Esophagus muscularis mucosa (tissue), 4 donors: ENCODE measurements around the gene SNX8. TPM values are rescaled to one million over a fixed set of nuclear protein-coding genes. Genes with fewer than 3 reads are reported as not detected.

Source experiments
- DNase-seq: peaks from one replicate; pipeline ENCODE4 v3.0.0-alpha.2; 2017; ENCODE audit errors: extremely low spot score
- H3K27ac ChIP-seq, 4 donors: fragments of 200-600 bp; sonication (generic); replicated peaks in 1 of 4; 1 replicate in 3 of 4; 2 replicates in 1 of 4; pipeline ENCODE4 v1.5.1; 2016 to 2019; ENCODE audit warnings: mild to moderate bottlenecking in 1 of 4
- H3K27me3 ChIP-seq, 4 donors: fragments of 200-600 bp; sonication (generic); one replicate each; pipeline versions ENCODE4 v1.5.1 to v1.6.0; 2016 to 2019
- H3K36me3 ChIP-seq, 4 donors: fragments of 200-600 bp; sonication (generic); one replicate each; pipeline ENCODE4 v1.5.1; 2016 to 2019
- H3K4me1 ChIP-seq, 4 donors: fragments of 200-600 bp; sonication (generic); one replicate each; pipeline ENCODE4 v1.5.1; 2016 to 2019
- H3K4me3 ChIP-seq, 4 donors: fragments of 200-600 bp; sonication (generic); 1 replicate in 2 of 4; 2 replicates in 2 of 4; pipeline ENCODE4 v1.5.1; 2016 to 2019; ENCODE audit warnings: mild to moderate bottlenecking in 4 of 4, moderate library complexity in 1 of 4
- H3K9me3 ChIP-seq, 4 donors: fragments of 200-600 bp; sonication (generic); 1 replicate in 3 of 4; 2 replicates in 1 of 4; pipeline ENCODE4 v1.5.1; 2016 to 2019
- EP300 ChIP-seq: sonication (generic); formaldehyde crosslinking; IDR thresholded peaks from one replicate; pipeline ENCODE4 v1.6.1; 2017; ENCODE audit warnings: antibody characterized with exemption
- POLR2A ChIP-seq: fragments of 450-650 bp; IDR thresholded peaks from one replicate; pipeline ENCODE4 v1.6.1; 2017; ENCODE audit warnings: antibody characterized with exemption, moderate library complexity, mild to moderate bottlenecking, low read depth
- POLR2AphosphoS5 ChIP-seq, 2 donors: sonication (generic); formaldehyde crosslinking; IDR thresholded peaks; one replicate each; pipeline ENCODE4 v1.6.1; 2017; ENCODE audit warnings: antibody characterized with exemption in 2 of 2
- WGBS: methylation state at CpG from one replicate; pipeline ENCODE4 v1.1.5; 2018; 5-methylcytosine and 5-hydroxymethylcytosine counted together
- intact Hi-C: fragments of 100-400 bp; cut with DNase I; formaldehyde crosslinking; loops from one replicate; pipeline ENCODE4 v1.15.1; 2023
- total RNA-seq, 4 donors: library from RNA; depleted of rRNA; stranded (reverse); fragments of >200 nt; gene quantifications; one replicate each; pipeline versions ENCODE4 v1.1.0 to v1.2.1, GENCODE V29; 2016
- TF ChIP-seq, protein P1 (sequence below), 3 experiments: fragments of 200-600 bp in 2 of 3; fragments of 450-650 bp in 1 of 3; sonication (generic) in 2 of 3; IDR thresholded peaks; one replicate each; pipeline ENCODE4 v1.5.1; 2017 to 2019; ENCODE audit warnings: antibody characterized with exemption in 3 of 3, mild to moderate bottlenecking in 2 of 3, moderate library complexity in 1 of 3

SNX8 gene
- total RNA-seq, 4 donors from 2014 or later: 6.8 to 9.9 (median 8.7) TPM

GRCh38 chr7:2259480-2259879, 54.8 kb downstream of the SNX8 start:
- Histone ChIP-seq H3K27me3 (no peaks in the 10 kb centered on the region), H3K9me3 (no peaks in the 10 kb centered on the region), H3K4me3 (no peak overlapping the region), H3K36me3 (peaks cover 14 to 96% (median 58%) of the 10 kb centered on the region in 4 donors), H3K4me1 (no peaks in the 10 kb centered on the region), H3K27ac (no peak overlapping the region)
- TF ChIP-seq, protein P1, sequence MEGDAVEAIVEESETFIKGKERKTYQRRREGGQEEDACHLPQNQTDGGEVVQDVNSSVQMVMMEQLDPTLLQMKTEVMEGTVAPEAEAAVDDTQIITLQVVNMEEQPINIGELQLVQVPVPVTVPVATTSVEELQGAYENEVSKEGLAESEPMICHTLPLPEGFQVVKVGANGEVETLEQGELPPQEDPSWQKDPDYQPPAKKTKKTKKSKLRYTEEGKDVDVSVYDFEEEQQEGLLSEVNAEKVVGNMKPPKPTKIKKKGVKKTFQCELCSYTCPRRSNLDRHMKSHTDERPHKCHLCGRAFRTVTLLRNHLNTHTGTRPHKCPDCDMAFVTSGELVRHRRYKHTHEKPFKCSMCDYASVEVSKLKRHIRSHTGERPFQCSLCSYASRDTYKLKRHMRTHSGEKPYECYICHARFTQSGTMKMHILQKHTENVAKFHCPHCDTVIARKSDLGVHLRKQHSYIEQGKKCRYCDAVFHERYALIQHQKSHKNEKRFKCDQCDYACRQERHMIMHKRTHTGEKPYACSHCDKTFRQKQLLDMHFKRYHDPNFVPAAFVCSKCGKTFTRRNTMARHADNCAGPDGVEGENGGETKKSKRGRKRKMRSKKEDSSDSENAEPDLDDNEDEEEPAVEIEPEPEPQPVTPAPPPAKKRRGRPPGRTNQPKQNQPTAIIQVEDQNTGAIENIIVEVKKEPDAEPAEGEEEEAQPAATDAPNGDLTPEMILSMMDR (IDR thresholded peaks at IDR 0.05): no peak
- TF ChIP-seq POLR2AphosphoS5 (IDR thresholded peaks at IDR 0.05) (no peak), EP300 (no peak), POLR2A (no peak)
- 89% methylated on average over 6 of the region's 9 CpGs for WGBS
- no peak for DNase-seq
- intact Hi-C loops: no loop called here

DNA sequence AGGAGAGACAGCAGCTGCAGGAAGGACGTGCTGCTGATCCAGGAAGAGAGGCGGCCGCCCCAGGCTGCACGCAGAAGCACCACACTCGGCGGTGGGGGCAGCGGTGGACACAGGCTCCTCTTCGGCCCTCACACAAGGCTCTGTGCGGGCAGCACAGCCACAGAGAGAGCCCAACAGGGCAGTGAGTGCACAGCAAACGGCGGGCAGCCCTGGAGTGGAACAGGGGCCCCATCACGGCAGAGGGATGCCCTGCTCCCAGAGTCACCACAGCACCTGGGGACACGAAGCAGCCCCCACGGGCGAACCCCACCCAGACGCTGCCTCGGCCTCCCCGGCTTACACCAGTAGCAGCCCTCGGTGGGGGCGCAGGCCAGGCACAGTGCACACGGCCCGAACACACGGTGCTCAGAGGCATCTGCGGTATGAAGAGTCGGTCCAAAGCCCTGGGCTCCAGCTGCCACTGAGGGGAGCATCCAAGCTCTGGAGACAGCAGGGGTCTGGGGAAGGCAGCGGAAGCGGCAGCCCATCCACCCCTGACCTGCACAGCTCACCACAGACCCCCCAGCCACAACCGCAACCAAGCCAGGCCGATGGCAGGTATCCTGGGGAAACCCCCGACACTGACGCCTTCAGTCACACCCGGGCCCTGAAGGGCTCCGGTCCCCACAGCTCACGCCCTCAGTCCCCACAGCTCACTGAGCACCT, 55.4 kb downstream of the SNX8 start:
- Histone ChIP-seq H3K9me3 (no peaks in the 10 kb centered on the region), H3K4me1 (no peaks in the 10 kb centered on the region), H3K36me3 (peaks cover 16 to 96% (median 56%) of the 10 kb centered on the region in 4 donors), H3K27ac (no peak overlapping the region), H3K27me3 (no peaks in the 10 kb centered on the region), H3K4me3 (no peak overlapping the region)
- intact Hi-C loops: no loop called here
- TF ChIP-seq, protein P1 (IDR thresholded peaks at IDR 0.05): no peak
- no peak for TF ChIP-seq EP300
- TF ChIP-seq POLR2A: no peak
- TF ChIP-seq POLR2AphosphoS5 (IDR thresholded peaks at IDR 0.05): no peak
- DNase-seq: no peak
- WGBS: 93% methylated on average over 21 of the region's 34 CpGs

DNA sequence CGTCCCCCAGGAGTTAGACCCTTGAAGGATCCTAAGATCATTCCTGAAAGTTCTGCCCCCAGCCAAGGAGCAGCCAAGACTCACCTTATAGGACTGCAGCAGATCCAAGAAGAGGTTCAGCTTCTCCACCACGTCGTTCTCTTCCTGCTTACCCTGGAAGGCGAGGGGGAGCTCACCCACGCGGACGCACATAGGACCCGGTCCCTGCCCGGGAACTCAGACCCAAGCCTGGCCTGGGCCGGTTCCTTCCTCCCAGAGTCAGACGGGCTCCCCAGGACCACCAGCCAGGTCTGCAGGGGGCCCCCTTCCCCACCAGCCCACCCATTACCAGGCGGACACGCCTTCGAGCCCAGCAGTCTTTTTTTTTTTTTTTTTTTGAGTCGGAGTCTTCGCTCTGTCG, 56.6 kb downstream of the SNX8 start:
- Histone ChIP-seq H3K27me3 (no peaks in the 10 kb centered on the region), H3K27ac (no peak overlapping the region), H3K4me1 (no peaks in the 10 kb centered on the region), H3K9me3 (no peaks in the 10 kb centered on the region), H3K36me3 (peaks cover 16 to 91% (median 47%) of the 10 kb centered on the region in 4 donors), H3K4me3 (no peak overlapping the region)
- DNase-seq: no peak
- no peak for TF ChIP-seq EP300
- no peak for TF ChIP-seq POLR2A
- no peak for TF ChIP-seq POLR2AphosphoS5 (IDR thresholded peaks at IDR 0.05)
- TF ChIP-seq, protein P1 (IDR thresholded peaks at IDR 0.05): no peak
- intact Hi-C loops: no loop called here
- WGBS: 92% methylated on average over 15 of the region's 17 CpGs

DNA sequence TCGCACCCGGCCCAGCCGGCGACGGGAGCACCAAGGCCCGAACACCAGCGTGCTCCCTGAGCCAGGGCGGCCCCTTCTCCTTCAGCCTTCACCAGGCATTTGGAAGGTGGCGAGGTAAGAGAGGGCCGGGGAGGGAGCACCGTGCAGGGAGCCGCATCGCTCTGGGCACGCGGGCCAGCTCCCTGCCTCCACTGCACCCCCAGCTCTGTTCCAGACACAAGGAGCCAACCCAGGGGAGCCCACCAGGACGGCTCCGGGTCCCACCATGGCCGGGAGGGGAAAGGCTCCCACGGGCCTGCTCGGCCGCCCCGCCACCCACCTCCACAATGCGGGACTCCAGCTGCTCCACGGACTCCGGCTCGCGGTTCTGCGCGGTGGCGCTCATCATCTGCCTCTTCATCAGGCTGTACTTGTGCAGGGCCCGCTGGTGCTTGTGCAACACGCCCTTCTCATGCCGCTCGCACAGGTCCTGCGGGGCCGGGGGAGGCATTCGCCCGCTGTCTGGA, 57.1 kb downstream of the SNX8 start:
- Histone ChIP-seq H3K4me1 (no peaks in the 10 kb centered on the region), H3K4me3 (no peak overlapping the region), H3K36me3 (peaks cover 16 to 86% (median 45%) of the 10 kb centered on the region in 4 donors), H3K27me3 (no peaks in the 10 kb centered on the region), H3K9me3 (no peaks in the 10 kb centered on the region), H3K27ac (no peak overlapping the region)
- no peak for DNase-seq
- WGBS: 97% methylated on average over 19 of the region's 38 CpGs
- TF ChIP-seq POLR2A (no peak), POLR2AphosphoS5 (IDR thresholded peaks at IDR 0.05) (no peak), EP300 (no peak)
- TF ChIP-seq, protein P1 (IDR thresholded peaks at IDR 0.05): no peak
- intact Hi-C loops: no loop called here
